IMR-90 (cell line): Measurements from ENCODE around the gene DNAJC13. TPM values are rescaled to one million over a fixed set of nuclear protein-coding genes. Genes with fewer than 3 reads are reported as not detected.

Source experiments
- ATAC-seq: fragments of 200-7000 bp; cut with Tn5 transposase; 2 replicates; pipeline ENCODE4 v1.9.1; 2020; ENCODE audit warnings: low read depth, mild to moderate bottlenecking, moderate library complexity
- BruUV-seq: library from RNA; stranded (reverse); fragments of 400-500 nt; replicated peaks from 2 replicates; lab custom pipeline; 2021; lab: Mats Ljungman, UMichigan
- CTCF ChIA-PET: fragments of 300-600 bp; formaldehyde crosslinking; extraction: SDS; loops from one replicate; lab custom pipeline; 2021; ENCODE audit warnings: antibody characterized with exemption; lab: Yijun Ruan, JAX
- POLR2A ChIA-PET: fragments of 300-600 bp; sonication (Branson Sonifier 250); formaldehyde crosslinking; loops from one replicate; lab custom pipeline; 2022; ENCODE audit warnings: antibody characterized with exemption; ENCODE audit not compliant: unreplicated experiment; lab: Charles Lee
- DNase-seq: peaks from one replicate; pipeline ENCODE4 v3.0.0; 2013
- H2AFZ ChIP-seq: replicated peaks from 2 replicates; pipeline ENCODE3; 2013; ENCODE audit warnings: low read length, mild to moderate bottlenecking; ENCODE audit not compliant: poor library complexity
- H2AK5ac ChIP-seq: 2 replicates; pipeline ENCODE4 v1.6.1; 2013; ENCODE audit warnings: low read depth, low read length, inconsistent platforms
- H2AK9ac ChIP-seq: replicated peaks from 2 replicates; pipeline ENCODE3; 2013; ENCODE audit warnings: mild to moderate bottlenecking, low read depth, low read length, moderate library complexity; ENCODE audit not compliant: poor library complexity
- H2BK120ac ChIP-seq: 2 replicates; pipeline ENCODE4 v1.6.1; 2013; ENCODE audit warnings: low read depth, low read length, inconsistent platforms
- H2BK15ac ChIP-seq: 3 replicates; pipeline ENCODE4 v1.6.1; 2013; ENCODE audit warnings: low read depth, low read length, inconsistent platforms
- H2BK20ac ChIP-seq: 2 replicates; pipeline ENCODE4 v1.6.1; 2013; ENCODE audit warnings: low read depth, mild to moderate bottlenecking, inconsistent platforms, low read length, moderate library complexity
- H2BK5ac ChIP-seq: 2 replicates; pipeline ENCODE4 v1.6.1; 2013; ENCODE audit warnings: mild to moderate bottlenecking, low read depth, low read length, inconsistent platforms; ENCODE audit not compliant: poor library complexity, severe bottlenecking
- H3K14ac ChIP-seq: replicated peaks from 2 replicates; pipeline ENCODE4 v1.6.1; 2013; ENCODE audit warnings: low read depth, low read length, inconsistent platforms
- H3K18ac ChIP-seq: 2 replicates; pipeline ENCODE4 v1.6.1; 2013; ENCODE audit warnings: low read depth, low read length, control low read depth
- H3K23ac ChIP-seq: 2 replicates; pipeline ENCODE4 v1.6.1; 2013; ENCODE audit warnings: low read depth, low read length, inconsistent platforms
- H3K27ac ChIP-seq: 2 replicates; pipeline ENCODE4 v1.5.1; 2013; ENCODE audit warnings: mild to moderate bottlenecking, control low read depth, low read length; ENCODE audit not compliant: insufficient read depth
- H3K27me3 ChIP-seq: 2 replicates; pipeline ENCODE4 v1.6.1; 2013; ENCODE audit warnings: low read length; ENCODE audit not compliant: control insufficient read depth, insufficient read depth
- H3K36me3 ChIP-seq: 2 replicates; pipeline ENCODE4 v1.6.1; 2013; ENCODE audit warnings: low read length, mixed read lengths; ENCODE audit not compliant: control insufficient read depth, insufficient read depth
- H3K4ac ChIP-seq: 2 replicates; pipeline ENCODE4 v1.6.1; 2013; ENCODE audit warnings: low read depth, low read length, inconsistent platforms
- H3K4me1 ChIP-seq: 2 replicates; pipeline ENCODE4 v1.6.1; 2013; ENCODE audit warnings: low read length, mixed read lengths; ENCODE audit not compliant: control insufficient read depth, insufficient read depth
- H3K4me2 ChIP-seq: 2 replicates; pipeline ENCODE4 v1.6.1; 2013; ENCODE audit warnings: low read depth, mild to moderate bottlenecking, control low read depth, low read length, moderate library complexity
- H3K4me3 ChIP-seq: 2 replicates; pipeline ENCODE4 v1.5.1; 2013; ENCODE audit warnings: low read depth, mild to moderate bottlenecking, control low read depth, low read length, moderate library complexity; ENCODE audit not compliant: insufficient read depth
- H3K56ac ChIP-seq: 2 replicates; pipeline ENCODE4 v1.6.1; 2013; ENCODE audit warnings: low read length, inconsistent platforms; ENCODE audit not compliant: insufficient read depth; ENCODE audit errors: extremely low read depth
- H3K79me1 ChIP-seq, 2 experiments: 2 replicates each; pipeline ENCODE4 v1.6.1; 2013; ENCODE audit warnings: low read length in 2 of 2, inconsistent platforms in 1 of 2, low read depth in 1 of 2
- H3K9ac ChIP-seq: 2 replicates; pipeline ENCODE4 v1.6.1; 2013; ENCODE audit warnings: low read depth, low read length, control low read depth
- H3K9me1 ChIP-seq: 2 replicates; pipeline ENCODE4 v1.6.1; 2013; ENCODE audit warnings: low read length, inconsistent platforms; ENCODE audit not compliant: insufficient read depth
- H3K9me3 ChIP-seq: 2 replicates; pipeline ENCODE4 v1.6.1; 2013; ENCODE audit warnings: low read length; ENCODE audit not compliant: control insufficient read depth, insufficient read depth
- H4K20me1 ChIP-seq: 2 replicates; pipeline ENCODE4 v1.6.1; 2013; ENCODE audit warnings: low read length, inconsistent platforms; ENCODE audit not compliant: insufficient read depth
- H4K5ac ChIP-seq: 2 replicates; pipeline ENCODE4 v1.6.1; 2013; ENCODE audit warnings: mild to moderate bottlenecking, low read depth, low read length, control low read depth
- H4K8ac ChIP-seq, 2 experiments: 2 replicates each; pipeline ENCODE4 v1.6.1; 2013; ENCODE audit warnings: low read depth in 2 of 2, low read length in 2 of 2, control low read depth in 1 of 2, inconsistent platforms in 1 of 2
- H4K91ac ChIP-seq: 2 replicates; pipeline ENCODE4 v1.6.1; 2013; ENCODE audit warnings: low read depth, low read length, inconsistent platforms; ENCODE audit not compliant: insufficient read depth
- BHLHE40 ChIP-seq: fragments of 150-350 bp; IDR thresholded peaks from 2 replicates; pipeline ENCODE4 v1.6.1; 2016; ENCODE audit warnings: mild to moderate bottlenecking, low read depth, low read length
- CEBPB ChIP-seq: IDR thresholded peaks from 2 replicates; pipeline ENCODE4 v1.6.1; 2012; ENCODE audit warnings: low read depth, low read length, improper control_type of control experiment
- CHD1 ChIP-seq: IDR thresholded peaks from 2 replicates; pipeline ENCODE4 v1.6.1; 2012; ENCODE audit warnings: low read depth, low read length, improper control_type of control experiment
- FOS ChIP-seq: fragments of 150-350 bp; IDR thresholded peaks from 2 replicates; pipeline ENCODE4 v1.6.1; 2016; ENCODE audit warnings: low read depth, low read length
- MAFK ChIP-seq: IDR thresholded peaks from 2 replicates; pipeline ENCODE4 v1.6.1; 2012; ENCODE audit warnings: low read depth, low read length, improper control_type of control experiment
- MAZ ChIP-seq: IDR thresholded peaks from 2 replicates; pipeline ENCODE4 v1.6.1; 2012; ENCODE audit warnings: low read depth, mild to moderate bottlenecking, low read length, improper control_type of control experiment, moderate library complexity, borderline replicate concordance
- MXI1 ChIP-seq: IDR thresholded peaks from 2 replicates; pipeline ENCODE4 v1.6.1; 2012; ENCODE audit warnings: low read depth, mild to moderate bottlenecking, low read length, moderate library complexity, borderline replicate concordance
- NFE2L2 ChIP-seq: fragments of 150-350 bp; IDR thresholded peaks from 2 replicates; pipeline ENCODE4 v1.6.1; 2016; ENCODE audit warnings: low read depth, mild to moderate bottlenecking, low read length
- POLR2A ChIP-seq: IDR thresholded peaks from 2 replicates; pipeline ENCODE4 v1.6.1; 2012; ENCODE audit warnings: mild to moderate bottlenecking, low read depth, low read length
- RAD21 ChIP-seq: IDR thresholded peaks from 2 replicates; pipeline ENCODE4 v1.6.1; 2012; ENCODE audit warnings: low read length, improper control_type of control experiment
- RCOR1 ChIP-seq: IDR thresholded peaks from 2 replicates; pipeline ENCODE4 v1.6.1; 2012; ENCODE audit warnings: mild to moderate bottlenecking, low read length, improper control_type of control experiment; ENCODE audit not compliant: insufficient replicate concordance
- RFX5 ChIP-seq: IDR thresholded peaks from 2 replicates; pipeline ENCODE4 v1.8.0; 2012; ENCODE audit warnings: low read depth, mild to moderate bottlenecking, low read length, moderate library complexity
- SMC3 ChIP-seq: fragments of 150-350 bp; IDR thresholded peaks from 2 replicates; pipeline ENCODE4 v1.6.1; 2016; ENCODE audit warnings: low read depth, mild to moderate bottlenecking, antibody characterized with exemption, low read length, moderate library complexity
- WGBS, 2 experiments: methylation state at CpG; one replicate each; pipeline versions ENCODE4 v1.1.5 to v1.1.7; 2013; ENCODE audit warnings: missing lambda C conversion rate in 2 of 2; ENCODE audit not compliant: insufficient read length in 1 of 2; ENCODE audit errors: extremely low coverage in 2 of 2; 5-methylcytosine and 5-hydroxymethylcytosine counted together
- dilution Hi-C: fragments of 300-500 bp; cut with HindIII; formaldehyde crosslinking; loops from one replicate; pipeline ENCODE4 v1.14.3; 2018; ENCODE audit warnings: low sequenced_read_pairs; ENCODE audit not compliant: unreplicated experiment
- in situ Hi-C: fragments of 300-500 bp; cut with MboI; formaldehyde crosslinking; loops from 3 replicates; pipeline ENCODE4 v1.14.3; 2019; ENCODE audit warnings: low sequenced_read_pairs, inconsistent platforms, mixed read lengths
- intact Hi-C: fragments of 100-400 bp; cut with micrococcal nuclease; formaldehyde crosslinking; loops from 2 replicates; pipeline ENCODE4 v1.10.0; 2022
- polyA plus RNA-seq, 3 experiments: library from polyadenylated mRNA; depleted of rRNA; stranded (reverse); fragments of >200 nt; gene quantifications; 2 replicates each; pipeline ENCODE4 v1.2.3, GENCODE V29; 2012; ENCODE audit warnings: low replicate concordance in 1 of 3
- total RNA-seq: library from RNA; depleted of rRNA; stranded (reverse); fragments of >200 nt; gene quantifications from 2 replicates; pipeline ENCODE4 v1.2.3, GENCODE V29; 2012
- TF ChIP-seq, protein P1 (sequence below): fragments of 150-350 bp; IDR thresholded peaks from 2 replicates; pipeline ENCODE4 v1.6.1; 2016; ENCODE audit warnings: low read depth, mild to moderate bottlenecking, low read length, moderate library complexity, borderline replicate concordance
- TF ChIP-seq, protein P2 (sequence below): fragments of 150-350 bp; IDR thresholded peaks from 2 replicates; pipeline ENCODE4 v1.6.1; 2017; ENCODE audit warnings: mild to moderate bottlenecking, antibody characterized with exemption, low read length, low read depth
- TF ChIP-seq, protein P3 (sequence below): conservative IDR thresholded peaks from 2 replicates; pipeline ENCODE4 v1.5.1; 2012; ENCODE audit warnings: mild to moderate bottlenecking, low read depth, low read length, improper control_type of control experiment

Gene DNAJC13
- total and polyA plus RNA-seq, 2 of the 4 experiments (the other 2 are of a cell fraction): 16.4 to 48.6 TPM

DNA sequence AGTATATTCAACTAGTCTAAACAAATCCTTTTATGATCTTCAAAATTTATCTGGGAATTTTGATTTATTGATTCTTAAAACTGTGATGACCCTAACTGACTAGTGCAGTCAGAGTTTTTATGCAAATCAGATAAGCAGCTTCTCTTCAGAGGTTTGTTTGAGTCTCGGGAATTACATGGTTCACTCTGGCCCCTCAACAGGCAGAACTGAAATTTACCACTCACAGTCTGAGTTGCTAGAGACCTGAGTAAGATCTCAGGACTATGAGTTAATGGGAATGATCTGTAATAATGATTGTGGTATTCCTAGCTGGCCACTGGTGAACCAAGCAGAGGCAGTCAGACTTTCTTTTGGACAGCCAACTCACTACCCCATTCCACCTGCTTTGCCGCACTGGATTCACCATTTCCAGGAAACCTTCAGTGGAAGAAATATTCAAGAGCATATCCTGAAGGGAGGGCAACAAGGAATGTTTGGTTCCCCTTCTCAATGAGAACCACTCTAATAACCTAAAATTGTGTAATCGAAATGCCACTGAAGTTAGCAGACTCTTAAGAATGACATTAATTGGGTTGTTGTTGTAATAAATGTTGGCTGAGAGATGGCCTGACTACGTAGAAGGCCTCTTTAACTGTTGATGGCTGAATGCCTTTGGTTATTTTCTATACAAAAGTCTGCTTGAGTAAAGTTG, 11.5 kb upstream of the DNAJC13 start:
- Histone ChIP-seq H2BK15ac (no peak overlapping the region), H3K27me3 (peaks cover 5% of the 10 kb centered on the region), H3K4ac (no peak overlapping the region), H4K8ac (no peak overlapping the region), H4K20me1 (no peaks in the 10 kb centered on the region), H3K4me3 (no peak overlapping the region), H3K4me1 (no peaks in the 10 kb centered on the region), H3K79me1 (no peaks in the 10 kb centered on the region), H4K5ac (no peak overlapping the region), H2BK20ac (no peak overlapping the region), H2AK9ac (no peak overlapping the region), H3K56ac (no peak overlapping the region), H4K91ac (no peak overlapping the region), H3K9ac (no peak overlapping the region), H3K9me3 (no peaks in the 10 kb centered on the region), H2BK120ac (no peak overlapping the region), H2BK5ac (no peak overlapping the region), H3K23ac (no peak overlapping the region), H3K18ac (no peak overlapping the region), H2AFZ (no peak overlapping the region), H2AK5ac (no peak overlapping the region), H3K27ac (no peak overlapping the region), H3K36me3 (no peaks in the 10 kb centered on the region), H3K4me2 (no peak overlapping the region), H3K9me1 (no peaks in the 10 kb centered on the region), H3K14ac (no peak overlapping the region)
- 60% methylated on average over 1 of the region's 4 CpGs; no CpG with 5 or more reads in 1 of the 2 experiments for WGBS, 2 experiments
- CTCF ChIA-PET: no interaction called here
- dilution Hi-C loops: no loop called here
- in situ Hi-C loops: no loop called here
- no peak for DNase-seq
- no TSS peak for BruUV-seq
- ATAC-seq: no peak
- intact Hi-C loops: no loop called here
- POLR2A ChIA-PET: no interaction called here
- TF ChIP-seq BHLHE40: no peak
- no peak for TF ChIP-seq CEBPB
- no peak for TF ChIP-seq NFE2L2
- TF ChIP-seq RCOR1: no peak
- TF ChIP-seq RAD21: no peak
- TF ChIP-seq RFX5: no peak
- no peak for TF ChIP-seq POLR2A
- TF ChIP-seq, protein P1, sequence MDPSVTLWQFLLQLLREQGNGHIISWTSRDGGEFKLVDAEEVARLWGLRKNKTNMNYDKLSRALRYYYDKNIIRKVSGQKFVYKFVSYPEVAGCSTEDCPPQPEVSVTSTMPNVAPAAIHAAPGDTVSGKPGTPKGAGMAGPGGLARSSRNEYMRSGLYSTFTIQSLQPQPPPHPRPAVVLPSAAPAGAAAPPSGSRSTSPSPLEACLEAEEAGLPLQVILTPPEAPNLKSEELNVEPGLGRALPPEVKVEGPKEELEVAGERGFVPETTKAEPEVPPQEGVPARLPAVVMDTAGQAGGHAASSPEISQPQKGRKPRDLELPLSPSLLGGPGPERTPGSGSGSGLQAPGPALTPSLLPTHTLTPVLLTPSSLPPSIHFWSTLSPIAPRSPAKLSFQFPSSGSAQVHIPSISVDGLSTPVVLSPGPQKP: no peak
- no peak for TF ChIP-seq MXI1
- TF ChIP-seq, protein P2, sequence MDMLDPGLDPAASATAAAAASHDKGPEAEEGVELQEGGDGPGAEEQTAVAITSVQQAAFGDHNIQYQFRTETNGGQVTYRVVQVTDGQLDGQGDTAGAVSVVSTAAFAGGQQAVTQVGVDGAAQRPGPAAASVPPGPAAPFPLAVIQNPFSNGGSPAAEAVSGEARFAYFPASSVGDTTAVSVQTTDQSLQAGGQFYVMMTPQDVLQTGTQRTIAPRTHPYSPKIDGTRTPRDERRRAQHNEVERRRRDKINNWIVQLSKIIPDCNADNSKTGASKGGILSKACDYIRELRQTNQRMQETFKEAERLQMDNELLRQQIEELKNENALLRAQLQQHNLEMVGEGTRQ: no peak
- TF ChIP-seq, protein P3, sequence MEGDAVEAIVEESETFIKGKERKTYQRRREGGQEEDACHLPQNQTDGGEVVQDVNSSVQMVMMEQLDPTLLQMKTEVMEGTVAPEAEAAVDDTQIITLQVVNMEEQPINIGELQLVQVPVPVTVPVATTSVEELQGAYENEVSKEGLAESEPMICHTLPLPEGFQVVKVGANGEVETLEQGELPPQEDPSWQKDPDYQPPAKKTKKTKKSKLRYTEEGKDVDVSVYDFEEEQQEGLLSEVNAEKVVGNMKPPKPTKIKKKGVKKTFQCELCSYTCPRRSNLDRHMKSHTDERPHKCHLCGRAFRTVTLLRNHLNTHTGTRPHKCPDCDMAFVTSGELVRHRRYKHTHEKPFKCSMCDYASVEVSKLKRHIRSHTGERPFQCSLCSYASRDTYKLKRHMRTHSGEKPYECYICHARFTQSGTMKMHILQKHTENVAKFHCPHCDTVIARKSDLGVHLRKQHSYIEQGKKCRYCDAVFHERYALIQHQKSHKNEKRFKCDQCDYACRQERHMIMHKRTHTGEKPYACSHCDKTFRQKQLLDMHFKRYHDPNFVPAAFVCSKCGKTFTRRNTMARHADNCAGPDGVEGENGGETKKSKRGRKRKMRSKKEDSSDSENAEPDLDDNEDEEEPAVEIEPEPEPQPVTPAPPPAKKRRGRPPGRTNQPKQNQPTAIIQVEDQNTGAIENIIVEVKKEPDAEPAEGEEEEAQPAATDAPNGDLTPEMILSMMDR: no peak
- TF ChIP-seq CHD1: no peak
- TF ChIP-seq MAZ: no peak
- TF ChIP-seq MAFK: no peak
- TF ChIP-seq FOS: no peak
- TF ChIP-seq SMC3: no peak
